DND-41 (cell line): Measurements from ENCODE around the gene LTBP3.
"Not testable (repeated sequence)": the region's sequence is repeated elsewhere in the genome, so short reads cannot be mapped to it uniquely, and the experiment has no call there.

Experiments used
- ATAC-seq: fragments of 200-7000 bp; cut with Tn5 transposase; 3 replicates; pipeline ENCODE4 v1.9.1; 2021; ENCODE audit warnings: low read depth; ENCODE audit not compliant: insufficient read depth
- DNase-seq: peaks from one replicate; pipeline ENCODE4 v3.0.0-alpha.2; 2020
- H2AFZ ChIP-seq: 2 replicates; pipeline ENCODE4 v1.6.0; 2012; ENCODE audit warnings: low read depth, low read length
- H3K27ac ChIP-seq: 2 replicates; pipeline ENCODE4 v1.5.1; 2012; ENCODE audit warnings: low read length, inconsistent platforms
- H3K27me3 ChIP-seq: fragments of 200-600 bp; sonication (generic); 2 replicates; pipeline ENCODE4 v1.6.0; 2012; ENCODE audit warnings: low read length, mild to moderate bottlenecking, inconsistent platforms; ENCODE audit not compliant: insufficient read depth, poor library complexity
- H3K36me3 ChIP-seq: 2 replicates; pipeline ENCODE4 v1.5.1; 2012; ENCODE audit warnings: low read length, inconsistent platforms; ENCODE audit not compliant: insufficient read depth
- H3K4me1 ChIP-seq: 2 replicates; pipeline ENCODE4 v1.5.1; 2012; ENCODE audit warnings: mild to moderate bottlenecking, low read length; ENCODE audit not compliant: insufficient read depth
- H3K4me2 ChIP-seq: 2 replicates; pipeline ENCODE4 v1.6.0; 2012; ENCODE audit warnings: mild to moderate bottlenecking, moderate library complexity, low read length, inconsistent platforms; ENCODE audit not compliant: insufficient read depth
- H3K4me3 ChIP-seq, 2 experiments: fragments of 200-600 bp in 1 of 2; shearing (Covaris generic) in 1 of 2; 2 replicates each; pipeline ENCODE4 v1.5.1; 2012 to 2016; ENCODE audit warnings: inconsistent platforms in 2 of 2, low read length in 2 of 2, mild to moderate bottlenecking in 2 of 2, low read depth in 1 of 2, moderate library complexity in 1 of 2
- H3K79me2 ChIP-seq: 2 replicates; pipeline ENCODE4 v1.6.0; 2012; ENCODE audit warnings: low read length, inconsistent platforms; ENCODE audit not compliant: insufficient read depth
- H3K9ac ChIP-seq: 2 replicates; pipeline ENCODE4 v1.6.0; 2012; ENCODE audit warnings: low read depth, mild to moderate bottlenecking, inconsistent platforms, low read length, moderate library complexity
- H3K9me3 ChIP-seq: 2 replicates; pipeline ENCODE4 v1.5.1; 2012; ENCODE audit warnings: low read length, moderate library complexity, mild to moderate bottlenecking, inconsistent platforms; ENCODE audit not compliant: insufficient read depth, severe bottlenecking
- H4K20me1 ChIP-seq: 2 replicates; pipeline ENCODE4 v1.6.0; 2012; ENCODE audit warnings: low read length; ENCODE audit not compliant: insufficient read depth
- CTCF ChIP-seq: IDR thresholded peaks from 2 replicates; pipeline ENCODE4 v1.5.1; 2012; ENCODE audit warnings: borderline replicate concordance, low read length, moderate library complexity, mild to moderate bottlenecking; ENCODE audit not compliant: poor library complexity, severe bottlenecking; ENCODE audit errors: extremely low read depth
- EZH2 ChIP-seq: IDR thresholded peaks from 3 replicates; pipeline ENCODE4 v1.6.1; 2012; ENCODE audit warnings: borderline replicate concordance, low read depth, mild to moderate bottlenecking, moderate library complexity, low read length, inconsistent platforms; ENCODE audit not compliant: severe bottlenecking

LTBP3 gene

GRCh38 chr11:65569973-65570918, 12.1 kb upstream of the LTBP3 start, which contains the start of gene ZNRD2:
TSS of gene ZNRD2 (plus strand) at chr11:65570477. CDS start at chr11:65570492, 15 bp downstream.
- H3K27me3 ChIP-seq: no peaks in the 10 kb centered on the region
- H3K9ac ChIP-seq: peak within 1 kb of the TSS; percentile 92
- ATAC-seq (peak; percentile 76), DNase-seq (peak; percentile 98)
- H3K27ac ChIP-seq: peak within 1 kb of the TSS; percentile 77
- peak within 1 kb of the TSS; percentile 71 for H2AFZ ChIP-seq
- H3K4me1 ChIP-seq: peaks cover 64% of the 10 kb centered on the region
- peak within 1 kb of the TSS; percentile 84 for H3K4me3 ChIP-seq
- peaks cover 36% of the 10 kb centered on the region for H4K20me1 ChIP-seq
- peaks cover 27% of the 10 kb centered on the region for H3K36me3 ChIP-seq
- H3K4me2 ChIP-seq: peak within 1 kb of the TSS; percentile 98
- peaks cover 64% of the 10 kb centered on the region for H3K79me2 ChIP-seq
- TF ChIP-seq CTCF (peak; percentile 56), EZH2 (no peak)
- H3K9me3 ChIP-seq: no peaks in the 10 kb centered on the region

- Histone ChIP-seq H3K79me2 (peaks cover 64% of the 10 kb centered on the region), H4K20me1 (peaks cover 29% of the 10 kb centered on the region), H2AFZ (peak overlapping the region; percentile 71), H3K9ac (peak overlapping the region; percentile 92), H3K4me2 (peak overlapping the region; percentile 98), H3K4me3 (peak overlapping the region; percentile 84), H3K27ac (peak overlapping the region; percentile 77), H3K9me3 (no peaks in the 10 kb centered on the region), H3K27me3 (no peaks in the 10 kb centered on the region), H3K36me3 (peaks cover 27% of the 10 kb centered on the region), H3K4me1 (peaks cover 56% of the 10 kb centered on the region)
- ATAC-seq (peak; percentile 25), DNase-seq (no peak)
- TF ChIP-seq EZH2 (no peak), CTCF (no peak)
Measured at GRCh38 chr11:65569164-65569972, 11.2 kb upstream of the LTBP3 start.

GRCh38 chr11:65565624-65566453, 7.7 kb upstream of the LTBP3 start:
- Histone ChIP-seq H3K4me2 (no peak overlapping the region), H3K9ac (no peak overlapping the region), H3K36me3 (peaks cover 15% of the 10 kb centered on the region), H2AFZ (no peak overlapping the region), H3K27me3 (no peaks in the 10 kb centered on the region), H3K27ac (no peak overlapping the region), H4K20me1 (peaks cover 8% of the 10 kb centered on the region), H3K4me3 (no peak overlapping the region), H3K4me1 (peaks cover 25% of the 10 kb centered on the region), H3K79me2 (peaks cover 37% of the 10 kb centered on the region), H3K9me3 (no peaks in the 10 kb centered on the region)
- DNase-seq: no peak
- ATAC-seq: no peak
- no peak for TF ChIP-seq CTCF
- TF ChIP-seq EZH2: no peak

GRCh38 chr11:65564879-65565559, 6.9 kb upstream of the LTBP3 start:
- H2AFZ ChIP-seq, H3K4me3 ChIP-seq, H3K27me3 ChIP-seq, H3K9ac ChIP-seq, H3K9me3 ChIP-seq, DNase-seq, ATAC-seq, H4K20me1 ChIP-seq, H3K4me2 ChIP-seq, H3K27ac ChIP-seq: not testable (repeated sequence)
- peaks cover 15% of the 10 kb centered on the region for H3K36me3 ChIP-seq
- peaks cover 30% of the 10 kb centered on the region for H3K79me2 ChIP-seq
- peaks cover 23% of the 10 kb centered on the region for H3K4me1 ChIP-seq
